H9 (cell line): ENCODE measurements around the gene DDAH2. TPM values are rescaled to one million over a fixed set of nuclear protein-coding genes. Genes with fewer than 3 reads are reported as not detected.
A peak's percentile ranks its signal among the peaks of the same experiment; 100 is the strongest.

Source experiments
- DNase-seq: peaks from one replicate; pipeline ENCODE4 v3.0.0-alpha.2; 2017
- H2AFZ ChIP-seq: one replicate; pipeline ENCODE4 v1.6.1; 2013; ENCODE audit warnings: mild to moderate bottlenecking, low read length, control low read depth, moderate library complexity
- H2AK5ac ChIP-seq: 2 replicates; pipeline ENCODE4 v1.6.1; 2013; ENCODE audit warnings: low read length, control low read depth, mixed read lengths; ENCODE audit not compliant: insufficient read length
- H2BK120ac ChIP-seq: one replicate; pipeline ENCODE4 v1.6.1; 2013; ENCODE audit warnings: low read depth, mild to moderate bottlenecking, low read length, control low read depth, inconsistent platforms; ENCODE audit not compliant: poor library complexity, severe bottlenecking
- H2BK12ac ChIP-seq: 2 replicates; pipeline ENCODE4 v1.6.1; 2013; ENCODE audit warnings: low read length, control low read depth, mixed read lengths, low read depth; ENCODE audit not compliant: insufficient read length
- H2BK15ac ChIP-seq: 2 replicates; pipeline ENCODE4 v1.6.1; 2013; ENCODE audit warnings: low read depth, low read length, control low read depth
- H2BK20ac ChIP-seq: one replicate; pipeline ENCODE4 v1.6.1; 2013; ENCODE audit warnings: low read depth, mild to moderate bottlenecking, low read length, control low read depth, inconsistent platforms; ENCODE audit not compliant: poor library complexity, severe bottlenecking
- H2BK5ac ChIP-seq: 2 replicates; pipeline ENCODE4 v1.6.1; 2013; ENCODE audit warnings: low read length, control low read depth, mixed read lengths; ENCODE audit not compliant: insufficient read length
- H3K14ac ChIP-seq: 2 replicates; pipeline ENCODE4 v1.6.1; 2013; ENCODE audit warnings: low read length, control low read depth; ENCODE audit not compliant: insufficient read depth
- H3K18ac ChIP-seq: 2 replicates; pipeline ENCODE4 v1.6.1; 2013; ENCODE audit warnings: low read depth, mild to moderate bottlenecking, mixed read lengths, low read length, control low read depth; ENCODE audit not compliant: insufficient read length
- H3K23ac ChIP-seq: 2 replicates; pipeline ENCODE4 v1.6.1; 2013; ENCODE audit warnings: low read length, control low read depth, mixed read lengths, low read depth; ENCODE audit not compliant: insufficient read length
- H3K23me2 ChIP-seq: 2 replicates; pipeline ENCODE4 v1.6.1; 2013; ENCODE audit warnings: low read depth, mild to moderate bottlenecking, mixed read lengths, low read length, control low read depth; ENCODE audit not compliant: insufficient read length, poor library complexity, severe bottlenecking
- H3K27ac ChIP-seq: 2 replicates; pipeline ENCODE4 v1.5.1; 2013; ENCODE audit warnings: low read length, control low read depth, mixed read lengths, low read depth; ENCODE audit not compliant: insufficient read length
- H3K27me3 ChIP-seq: 2 replicates; pipeline ENCODE4 v1.6.1; 2013; ENCODE audit warnings: low read length, control low read depth, inconsistent platforms; ENCODE audit not compliant: insufficient read depth
- H3K4ac ChIP-seq: 2 replicates; pipeline ENCODE4 v1.6.1; 2013; ENCODE audit warnings: low read depth, mild to moderate bottlenecking, control low read depth, inconsistent platforms, low read length, moderate library complexity
- H3K4me1 ChIP-seq: 2 replicates; pipeline ENCODE4 v1.6.1; 2013; ENCODE audit warnings: low read length, control low read depth, inconsistent platforms; ENCODE audit not compliant: insufficient read depth
- H3K4me2 ChIP-seq: 2 replicates; pipeline ENCODE4 v1.6.1; 2013; ENCODE audit warnings: low read length, control low read depth, mixed read lengths; ENCODE audit not compliant: insufficient read length, insufficient read depth
- H3K56ac ChIP-seq: 2 replicates; pipeline ENCODE4 v1.6.1; 2013; ENCODE audit warnings: low read depth, mild to moderate bottlenecking, mixed read lengths, low read length, control low read depth; ENCODE audit not compliant: insufficient read length
- H3K79me1 ChIP-seq: 2 replicates; pipeline ENCODE4 v1.6.1; 2013; ENCODE audit warnings: low read depth, mild to moderate bottlenecking, moderate library complexity, low read length, control low read depth, inconsistent platforms; ENCODE audit not compliant: insufficient read depth, poor library complexity, severe bottlenecking
- H3K79me2 ChIP-seq: 2 replicates; pipeline ENCODE4 v1.6.1; 2013; ENCODE audit warnings: low read length, control low read depth, inconsistent platforms; ENCODE audit not compliant: insufficient read depth
- H3K9ac ChIP-seq: 2 replicates; pipeline ENCODE4 v1.6.1; 2013; ENCODE audit warnings: low read length, control low read depth, mixed read lengths; ENCODE audit not compliant: insufficient read length; ENCODE audit errors: extremely low read depth
- H3K9me3 ChIP-seq: one replicate; pipeline ENCODE4 v1.6.1; 2013; ENCODE audit warnings: low read depth, low read length, inconsistent platforms; ENCODE audit not compliant: control insufficient read depth
- H3T11ph ChIP-seq: one replicate; pipeline ENCODE4 v1.6.1; 2013; ENCODE audit warnings: mild to moderate bottlenecking, low read length, control low read depth, inconsistent platforms
- H4K20me1 ChIP-seq: one replicate; pipeline ENCODE4 v1.6.1; 2013; ENCODE audit not compliant: control insufficient read depth, insufficient read length, insufficient read depth
- H4K5ac ChIP-seq: 2 replicates; pipeline ENCODE4 v1.6.1; 2013; ENCODE audit warnings: low read depth, mild to moderate bottlenecking, mixed read lengths, low read length, control low read depth; ENCODE audit not compliant: insufficient read length
- H4K8ac ChIP-seq: replicated peaks from 2 replicates; pipeline ENCODE4 v1.6.1; 2013; ENCODE audit warnings: low read length, control low read depth, mixed read lengths, low read depth; ENCODE audit not compliant: insufficient read length
- H4K91ac ChIP-seq: 2 replicates; pipeline ENCODE4 v1.6.1; 2013; ENCODE audit warnings: low read depth, mild to moderate bottlenecking, moderate library complexity, mixed read lengths, low read length, control low read depth; ENCODE audit not compliant: insufficient read length
- H3K27ac Mint-ChIP-seq, 3 experiments: 2 replicates in 2 of 3; 3 replicates in 1 of 3; pipeline ENCODE4 v1.8.0; 2020 to 2021; ENCODE audit warnings: mixed read lengths in 3 of 3, mild to moderate bottlenecking in 1 of 3, moderate library complexity in 1 of 3
- H3K27me3 Mint-ChIP-seq: 2 replicates; pipeline ENCODE4 v1.8.0; 2021; ENCODE audit warnings: low read depth, mild to moderate bottlenecking, moderate library complexity, mixed read lengths
- H3K36me3 Mint-ChIP-seq, 3 experiments: 2 replicates in 2 of 3; 3 replicates in 1 of 3; pipeline ENCODE4 v1.8.0; 2020 to 2021; ENCODE audit warnings: low read depth in 3 of 3, mixed read lengths in 3 of 3; ENCODE audit not compliant: insufficient read depth in 1 of 3
- H3K4me1 Mint-ChIP-seq, 2 experiments: 2 replicates each; pipeline ENCODE4 v1.8.0; 2020; ENCODE audit warnings: mixed read lengths in 2 of 2
- H3K4me3 Mint-ChIP-seq, 2 experiments: 2 replicates in 1 of 2; 3 replicates in 1 of 2; pipeline ENCODE4 v1.8.0; 2020 to 2021; ENCODE audit warnings: mild to moderate bottlenecking in 2 of 2, mixed read lengths in 2 of 2, moderate library complexity in 1 of 2
- H3K9me3 Mint-ChIP-seq, 2 experiments: 2 replicates in 1 of 2; 3 replicates in 1 of 2; pipeline ENCODE4 v1.8.0; 2020; ENCODE audit warnings: mild to moderate bottlenecking in 2 of 2, mixed read lengths in 2 of 2, moderate library complexity in 1 of 2
- WGBS: extraction: QIAGEN DNeasy Blood & Tissue Kit; methylation state at CpG from one replicate; pipeline ENCODE4 v1.1.7; 2013; ENCODE audit warnings: missing lambda C conversion rate, low lambda C conversion rate, mixed read lengths; ENCODE audit not compliant: insufficient read length; ENCODE audit errors: extremely low coverage; 5-methylcytosine and 5-hydroxymethylcytosine counted together
- total RNA-seq: library from RNA; stranded (reverse); gene quantifications from 2 replicates; pipeline ENCODE4 v1.2.1, GENCODE V29; 2021
- TF ChIP-seq, protein P1 (sequence below): fragments of 200-600 bp; sonication (generic); conservative IDR thresholded peaks from 3 replicates; pipeline ENCODE4 v1.8.0; 2021; ENCODE audit warnings: antibody characterized with exemption, mild to moderate bottlenecking

Gene DDAH2
- total RNA-seq, 1 experiment from 2014 or later, result 73.2 TPM

DNA sequence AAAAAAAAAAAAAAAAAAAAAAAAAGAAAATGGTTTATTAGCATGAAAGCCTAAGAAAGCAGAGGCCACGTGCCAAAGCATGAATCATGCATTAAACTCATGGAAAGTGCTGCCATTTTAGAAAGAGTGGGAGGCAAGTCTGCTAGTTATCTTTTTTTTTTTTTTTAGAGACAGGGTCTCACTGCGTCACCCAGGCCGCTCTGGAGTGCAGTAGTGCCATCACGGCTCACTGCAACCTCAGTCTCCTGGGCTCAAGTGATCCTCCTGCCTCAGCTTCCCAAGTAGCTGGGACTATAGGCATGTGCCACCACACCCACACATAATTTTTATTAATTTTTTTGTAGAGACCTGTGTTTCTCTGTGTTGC lies 42.9 kb upstream of the DDAH2 start:
- no peak overlapping the region for H2BK5ac ChIP-seq
- no peak for DNase-seq

More for the DNA sequence above, 42.9 kb upstream of the DDAH2 start:
- Histone ChIP-seq H3K23ac (no peak overlapping the region), H2BK12ac (no peak overlapping the region), H4K91ac (no peak overlapping the region), H4K5ac (no peak overlapping the region), H2AK5ac (no peak overlapping the region), H4K8ac (no peak overlapping the region), H3K79me1 (no peaks in the 10 kb centered on the region), H3K27ac (no peak overlapping the region), H4K20me1 (no peaks in the 10 kb centered on the region), H3K79me2 (no peaks in the 10 kb centered on the region), H2BK120ac (no peak overlapping the region), H3K27me3 (no peaks in the 10 kb centered on the region), H3K56ac (no peak overlapping the region), H3K4ac (no peak overlapping the region), H3K4me1 (no peaks in the 10 kb centered on the region), H3K9ac (no peak overlapping the region), H3K9me3 (no peaks in the 10 kb centered on the region), H2BK15ac (no peak overlapping the region), H3K18ac (no peak overlapping the region), H3K14ac (no peak overlapping the region), H2AFZ (no peak overlapping the region), H2BK20ac (no peak overlapping the region), H3K23me2 (no peaks in the 10 kb centered on the region), H3K4me2 (no peak overlapping the region), H3T11ph (no peak overlapping the region)
- peak overlapping the region in 1 of 3 experiments; percentile 59; a peak in 1 of 7 replicates for H3K27ac Mint-ChIP-seq
- no peaks in the 10 kb centered on the region; the same call in 1 of the 2 replicates for H3K27me3 Mint-ChIP-seq
- TF ChIP-seq, protein P1, sequence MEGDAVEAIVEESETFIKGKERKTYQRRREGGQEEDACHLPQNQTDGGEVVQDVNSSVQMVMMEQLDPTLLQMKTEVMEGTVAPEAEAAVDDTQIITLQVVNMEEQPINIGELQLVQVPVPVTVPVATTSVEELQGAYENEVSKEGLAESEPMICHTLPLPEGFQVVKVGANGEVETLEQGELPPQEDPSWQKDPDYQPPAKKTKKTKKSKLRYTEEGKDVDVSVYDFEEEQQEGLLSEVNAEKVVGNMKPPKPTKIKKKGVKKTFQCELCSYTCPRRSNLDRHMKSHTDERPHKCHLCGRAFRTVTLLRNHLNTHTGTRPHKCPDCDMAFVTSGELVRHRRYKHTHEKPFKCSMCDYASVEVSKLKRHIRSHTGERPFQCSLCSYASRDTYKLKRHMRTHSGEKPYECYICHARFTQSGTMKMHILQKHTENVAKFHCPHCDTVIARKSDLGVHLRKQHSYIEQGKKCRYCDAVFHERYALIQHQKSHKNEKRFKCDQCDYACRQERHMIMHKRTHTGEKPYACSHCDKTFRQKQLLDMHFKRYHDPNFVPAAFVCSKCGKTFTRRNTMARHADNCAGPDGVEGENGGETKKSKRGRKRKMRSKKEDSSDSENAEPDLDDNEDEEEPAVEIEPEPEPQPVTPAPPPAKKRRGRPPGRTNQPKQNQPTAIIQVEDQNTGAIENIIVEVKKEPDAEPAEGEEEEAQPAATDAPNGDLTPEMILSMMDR, result no peak
- peaks cover 6 to 7% of the 10 kb centered on the region in 2 experiments; a peak in 3 of 4 replicates for H3K4me1 Mint-ChIP-seq
- H3K9me3 Mint-ChIP-seq, result no peaks in the 10 kb centered on the region
- WGBS, result no CpG with 5 or more reads among the region's 4 CpGs
- H3K36me3 Mint-ChIP-seq, result no peaks in the 10 kb centered on the region
- no peak overlapping the region for H3K4me3 Mint-ChIP-seq
